GM19452 (cell line): ENCODE measurements around the gene RNF166.

Source experiments
- ATAC-seq: cut with Tn5 transposase; IDR thresholded peaks from one replicate; pipeline ENCODE4 v1.9.1; 2021; ENCODE audit not compliant: unreplicated experiment

The RNF166 gene

GRCh38 chr16:88711750-88712340, 5.6 kb upstream of the RNF166 start:
- no peak for ATAC-seq

- no peak for ATAC-seq
Observed at GRCh38 chr16:88710556-88710955, 4.3 kb upstream of the RNF166 start.

GRCh38 chr16:88706965-88707826, 988 bp upstream of the RNF166 start:
- ATAC-seq: no peak

GRCh38 chr16:88705801-88706228, 393 bp downstream of the RNF166 start:
- peak; percentile 15 for ATAC-seq

- no peak for ATAC-seq
Observed at GRCh38 chr16:88705076-88705684, 1.0 kb downstream of the RNF166 start.

GRCh38 chr16:88703486-88704309, 2.5 kb downstream of the RNF166 start:
- no peak for ATAC-seq

- ATAC-seq: no peak
Observed at GRCh38 chr16:88702371-88703210, 3.6 kb downstream of the RNF166 start.

GRCh38 chr16:88701581-88702370, 4.4 kb downstream of the RNF166 start:
- ATAC-seq: no peak

- peak; percentile 64 for ATAC-seq
Observed at GRCh38 chr16:88700636-88701482, 5.3 kb downstream of the RNF166 start.

GRCh38 chr16:88700322-88700635, 5.9 kb downstream of the RNF166 start:
- no peak for ATAC-seq

GRCh38 chr16:88699180-88699579, 7.0 kb downstream of the RNF166 start:
- ATAC-seq: no peak

- no peak for ATAC-seq
Observed at GRCh38 chr16:88698646-88699045, 7.6 kb downstream of the RNF166 start.

- ATAC-seq: no peak
Observed at GRCh38 chr16:88697831-88698615, 8.2 kb downstream of the RNF166 start.

GRCh38 chr16:88697116-88697830, 8.9 kb downstream of the RNF166 start:
- no peak for ATAC-seq

- ATAC-seq: no peak
Observed at GRCh38 chr16:88696441-88696840, 9.8 kb downstream of the RNF166 start.

- no peak for ATAC-seq
Observed at GRCh38 chr16:88695753-88696152, 10.5 kb downstream of the RNF166 start.

- ATAC-seq: no peak
Observed at GRCh38 chr16:88695218-88695617, 11.0 kb downstream of the RNF166 start.
